NK-92 (cell line): ENCODE results near the gene CDH4.

Experiments used
- DNase-seq: peaks from one replicate; lab custom pipeline; 2025; ENCODE audit not compliant: unreplicated experiment; lab: John Stamatoyannopoulos, UW

The CDH4 gene

DNA sequence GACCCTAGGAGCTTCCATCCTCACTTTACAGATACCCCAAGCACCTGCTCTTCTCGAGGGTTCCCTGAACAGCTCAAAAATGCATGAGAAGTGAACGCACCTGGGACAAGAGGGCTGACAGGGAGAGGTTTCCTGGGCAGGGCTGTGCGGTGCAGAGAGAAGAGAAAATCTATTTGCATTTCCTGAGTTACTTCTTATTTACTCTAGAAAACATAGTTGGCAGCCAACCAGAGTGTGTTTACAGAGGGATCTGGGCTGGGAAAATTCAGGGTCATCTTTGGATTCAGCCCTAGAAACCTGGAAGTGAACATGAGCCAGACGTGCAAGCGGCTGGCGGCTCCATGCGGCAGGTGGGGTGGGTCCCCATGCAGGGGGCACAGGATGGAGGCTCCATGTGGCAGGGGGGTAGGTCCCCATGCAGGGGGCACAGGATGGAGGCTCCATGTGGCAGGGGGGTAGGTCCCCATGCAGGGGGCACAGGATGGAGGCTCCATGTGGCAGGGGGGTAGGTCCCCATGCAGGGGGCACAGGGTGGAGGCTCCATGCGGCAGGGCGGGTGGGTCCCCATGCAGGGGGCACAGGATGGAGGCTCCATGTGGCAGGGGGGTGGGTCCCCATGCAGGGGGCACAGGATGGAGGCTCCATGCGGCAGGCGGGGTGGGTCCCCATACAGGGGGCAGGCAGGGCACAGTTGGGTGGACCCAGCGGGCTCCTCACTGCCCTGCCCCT, 471.6 kb downstream of the CDH4 start:
- no peak for DNase-seq

DNA sequence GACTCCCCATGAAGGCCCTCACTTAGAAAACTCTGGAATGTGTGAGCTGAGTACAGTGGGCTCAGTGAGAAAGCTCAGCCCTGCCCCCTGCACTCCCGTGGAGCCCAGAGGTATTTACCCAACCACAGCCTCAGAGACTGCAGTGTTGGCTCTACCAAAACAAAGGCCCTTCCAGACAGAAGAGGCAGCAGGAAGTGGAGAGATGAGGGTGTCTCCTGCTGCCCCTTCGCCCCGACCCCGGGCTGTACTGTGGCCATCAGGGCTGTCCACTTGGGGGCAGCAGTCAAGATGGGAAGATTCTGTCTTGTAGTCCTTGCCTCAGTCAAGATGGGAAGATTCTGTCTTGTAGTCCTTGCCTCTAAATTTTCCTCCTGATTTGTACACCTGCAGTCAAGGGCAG, 472.3 kb downstream of the CDH4 start:
- DNase-seq = no peak

DNA sequence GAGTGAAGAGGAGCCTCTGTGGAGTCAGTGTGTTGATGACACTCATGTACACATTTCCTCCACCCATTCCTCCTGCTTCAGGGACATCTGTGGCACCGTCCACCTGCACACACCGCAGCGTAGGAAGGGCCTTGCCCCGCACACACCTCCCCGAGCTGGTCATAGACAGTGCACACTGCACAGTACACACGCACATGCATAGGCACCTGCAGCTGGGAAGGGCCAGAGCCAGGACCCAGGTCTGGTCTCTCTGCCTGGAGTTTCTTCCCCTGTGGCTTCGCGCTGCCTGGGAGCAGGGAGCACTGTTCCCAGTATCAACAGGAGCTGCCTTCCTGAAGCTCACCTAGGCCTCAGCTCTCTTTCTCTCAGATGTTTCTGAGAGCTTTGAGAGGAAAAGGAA, 473.1 kb downstream of the CDH4 start:
- no peak for DNase-seq

DNA sequence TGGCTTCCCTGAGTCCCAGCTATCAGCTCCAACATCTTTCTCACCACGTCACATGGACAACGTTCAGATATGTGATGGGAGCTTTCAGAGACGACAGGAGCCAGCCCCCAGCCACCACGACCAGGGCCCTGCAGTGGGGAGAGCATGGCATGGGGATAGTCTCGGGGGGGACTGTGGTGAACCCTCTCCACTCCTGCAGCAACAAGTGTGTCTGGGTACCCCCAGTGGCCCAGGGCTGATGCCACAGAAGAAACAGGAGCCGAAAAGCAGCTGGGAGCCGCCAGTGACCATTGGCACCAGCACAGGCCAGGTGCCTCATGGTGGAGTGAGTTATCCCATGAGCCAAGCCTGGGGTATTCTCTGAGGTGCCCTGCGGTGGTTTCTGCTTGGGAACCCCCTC, 473.9 kb downstream of the CDH4 start:
- no peak for DNase-seq

DNA sequence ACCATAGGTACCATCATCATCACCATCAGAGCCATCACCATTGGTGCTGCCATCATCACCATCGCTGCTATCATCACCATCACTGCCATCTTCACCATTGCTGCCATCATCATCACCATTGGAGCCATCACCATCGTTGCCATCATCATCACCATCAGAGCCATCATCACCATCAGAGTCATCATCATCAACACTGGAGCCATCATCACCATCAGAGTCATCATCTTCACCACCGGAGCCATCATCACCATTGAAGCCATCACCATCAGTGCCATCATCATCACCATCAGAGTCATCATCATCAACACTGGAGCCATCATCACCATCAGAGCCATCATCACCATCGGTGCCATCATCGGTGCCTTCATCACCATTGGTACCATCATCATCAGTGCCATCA, 474.9 kb downstream of the CDH4 start:
- DNase-seq = no peak

DNA sequence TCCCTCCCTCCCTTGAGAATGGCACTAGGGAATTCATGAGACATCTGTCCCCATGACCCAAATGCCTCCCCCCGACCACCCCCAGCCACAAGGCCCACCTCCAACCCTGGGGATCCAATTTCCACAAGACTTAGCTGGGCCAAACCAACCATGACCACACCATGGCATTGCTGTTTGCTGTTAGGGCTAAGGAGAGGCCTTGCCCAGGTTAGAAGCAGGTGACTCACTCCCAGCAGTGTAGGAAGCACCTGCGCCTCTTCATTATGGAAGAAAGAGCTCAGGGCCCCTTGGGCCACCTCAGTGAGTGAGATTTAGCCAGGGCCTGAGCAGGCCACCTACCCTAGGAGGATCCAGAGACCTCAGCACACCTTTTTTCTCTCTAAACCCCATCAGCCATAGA, 475.7 kb downstream of the CDH4 start:
- no peak for DNase-seq

DNA sequence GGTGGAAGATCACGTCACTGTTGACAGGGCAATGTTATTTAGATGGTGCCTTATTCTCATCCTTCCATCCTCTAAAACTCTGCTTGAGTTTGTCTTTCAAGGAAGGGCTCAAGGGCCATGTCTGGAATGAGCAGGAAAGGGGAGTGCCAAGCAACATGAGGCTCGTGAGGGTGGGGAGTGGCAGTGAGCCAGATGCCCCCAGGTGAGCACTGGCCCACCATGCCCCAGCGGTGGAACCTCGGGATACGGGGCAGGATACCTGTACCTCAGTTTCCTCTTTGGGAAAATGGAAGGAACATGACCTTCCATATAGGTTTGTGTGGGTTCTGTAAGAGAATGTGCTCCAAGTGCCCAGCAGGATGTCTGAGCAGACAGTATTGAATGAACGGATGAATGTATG, 476.3 kb downstream of the CDH4 start:
- no peak for DNase-seq

DNA sequence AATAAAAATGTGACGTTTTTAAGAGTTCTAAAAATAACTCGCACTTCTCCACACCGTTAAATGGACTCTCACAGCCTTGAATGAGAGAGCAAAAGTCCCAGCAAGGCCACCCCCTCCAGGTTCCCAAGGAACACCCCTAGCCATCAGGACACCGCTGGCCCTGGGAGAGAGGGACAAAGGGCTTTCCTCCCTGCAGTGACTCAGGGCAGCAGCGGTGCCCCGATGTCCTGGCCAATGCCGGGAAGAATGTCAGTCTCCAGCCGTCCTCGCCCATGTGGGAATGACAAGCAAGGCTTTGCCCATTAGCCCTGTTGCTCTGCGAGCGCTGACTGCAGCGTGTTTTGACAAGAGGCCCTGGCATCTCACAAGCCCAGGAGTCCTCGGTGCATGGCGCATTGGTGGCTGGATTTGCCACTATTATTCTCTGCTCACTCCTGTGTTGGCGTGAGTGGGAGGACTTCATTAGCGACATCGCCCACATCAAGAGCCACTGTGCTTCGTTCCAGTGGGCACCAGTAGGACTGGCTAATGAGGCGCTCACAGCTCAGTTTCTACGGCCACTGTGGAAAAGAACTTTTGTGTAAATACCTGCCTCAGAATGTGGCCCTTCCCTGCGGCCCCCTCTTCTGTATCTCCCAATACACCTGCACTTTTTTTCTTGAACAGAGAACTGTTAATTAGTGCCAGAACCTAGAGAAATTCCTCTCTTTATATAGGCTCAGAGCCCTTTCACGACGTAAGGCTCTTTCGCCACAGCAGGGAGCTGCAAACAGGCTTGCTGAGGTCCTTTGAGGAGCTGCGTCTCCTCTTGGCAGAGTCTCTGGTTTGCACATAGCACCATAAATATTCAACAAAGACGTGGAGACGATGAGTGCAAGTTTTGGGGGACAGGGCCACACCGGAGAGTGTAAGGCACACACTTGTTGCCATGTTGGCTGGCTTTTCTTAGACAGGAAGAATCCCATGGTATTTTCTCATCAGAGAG, 477.0 kb downstream of the CDH4 start:
- no peak for DNase-seq

DNA sequence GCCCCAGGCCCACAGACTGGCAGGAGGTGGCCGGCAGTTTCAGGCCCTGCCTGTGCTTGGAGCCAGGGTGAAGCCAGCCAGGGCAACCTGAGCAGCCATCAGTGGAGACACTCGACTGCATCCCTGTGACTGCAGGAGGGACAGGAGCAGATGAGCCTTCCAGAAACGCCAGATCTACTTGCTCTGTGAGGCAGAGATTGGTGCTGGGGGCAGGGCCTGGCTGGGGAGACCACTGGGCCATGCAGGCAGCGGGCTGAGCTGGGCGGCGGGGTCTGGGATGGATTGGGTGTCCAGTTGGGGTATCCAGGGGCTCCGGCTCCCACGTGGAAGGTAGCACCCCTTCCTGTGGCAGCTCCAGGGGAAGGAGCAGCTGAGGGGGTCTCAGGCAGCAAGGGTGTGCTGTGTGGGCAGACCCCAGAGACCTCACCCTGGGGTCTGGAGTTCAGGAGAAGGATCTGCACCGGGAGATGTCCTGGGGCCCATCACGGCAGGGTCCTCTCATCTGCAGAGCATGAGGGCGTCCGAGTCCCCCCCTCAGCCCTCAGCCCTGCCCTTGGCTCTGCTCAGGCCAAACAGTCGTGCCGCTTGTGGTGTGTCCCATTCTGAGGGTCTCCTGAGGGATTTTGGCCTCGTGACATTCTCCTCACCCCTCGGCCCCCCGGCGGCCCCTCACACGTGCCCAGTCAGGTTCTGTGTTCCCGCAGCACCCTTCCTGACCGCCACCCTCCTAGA, 478.7 kb downstream of the CDH4 start:
- no peak for DNase-seq

DNA sequence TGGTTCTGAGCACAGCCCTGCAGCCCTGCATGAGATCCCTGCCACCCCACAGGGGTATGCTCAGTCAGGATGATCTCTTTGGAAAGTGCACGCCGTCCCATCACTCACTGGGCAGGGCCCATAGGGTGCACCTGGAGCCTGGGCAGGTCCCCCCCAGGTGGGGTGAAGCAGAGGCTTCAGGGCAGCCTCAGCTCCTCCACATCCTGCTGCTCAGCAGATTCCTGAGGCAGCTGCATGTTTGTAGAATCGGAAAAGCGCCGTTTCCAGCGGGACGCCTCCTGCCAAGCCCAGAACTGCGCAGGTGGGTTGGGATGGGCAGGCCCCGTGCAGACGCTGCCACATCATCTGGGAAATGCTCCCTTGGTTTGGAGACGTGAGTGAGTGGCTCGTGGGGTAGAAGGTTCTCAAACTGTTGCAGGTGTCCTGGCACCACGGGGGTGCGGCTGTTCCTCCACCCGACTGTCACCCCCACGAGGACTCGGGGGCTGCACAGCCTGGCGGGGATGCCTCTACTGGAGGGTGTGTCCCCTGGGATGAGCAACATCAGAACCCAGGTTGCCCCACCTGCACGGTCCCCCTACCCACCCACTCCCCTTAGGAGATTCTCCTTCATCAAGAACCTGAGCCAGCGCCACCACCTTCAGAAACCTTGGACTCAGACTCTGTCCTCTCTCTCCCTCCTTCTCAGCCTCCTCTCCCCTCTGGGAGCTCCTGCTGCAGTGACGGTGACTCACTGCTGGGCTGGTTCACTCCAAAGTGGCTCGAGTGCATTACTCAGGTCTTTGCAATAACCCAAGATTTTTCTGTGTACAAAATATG, 479.5 kb downstream of the CDH4 start:
- no peak for DNase-seq

DNA sequence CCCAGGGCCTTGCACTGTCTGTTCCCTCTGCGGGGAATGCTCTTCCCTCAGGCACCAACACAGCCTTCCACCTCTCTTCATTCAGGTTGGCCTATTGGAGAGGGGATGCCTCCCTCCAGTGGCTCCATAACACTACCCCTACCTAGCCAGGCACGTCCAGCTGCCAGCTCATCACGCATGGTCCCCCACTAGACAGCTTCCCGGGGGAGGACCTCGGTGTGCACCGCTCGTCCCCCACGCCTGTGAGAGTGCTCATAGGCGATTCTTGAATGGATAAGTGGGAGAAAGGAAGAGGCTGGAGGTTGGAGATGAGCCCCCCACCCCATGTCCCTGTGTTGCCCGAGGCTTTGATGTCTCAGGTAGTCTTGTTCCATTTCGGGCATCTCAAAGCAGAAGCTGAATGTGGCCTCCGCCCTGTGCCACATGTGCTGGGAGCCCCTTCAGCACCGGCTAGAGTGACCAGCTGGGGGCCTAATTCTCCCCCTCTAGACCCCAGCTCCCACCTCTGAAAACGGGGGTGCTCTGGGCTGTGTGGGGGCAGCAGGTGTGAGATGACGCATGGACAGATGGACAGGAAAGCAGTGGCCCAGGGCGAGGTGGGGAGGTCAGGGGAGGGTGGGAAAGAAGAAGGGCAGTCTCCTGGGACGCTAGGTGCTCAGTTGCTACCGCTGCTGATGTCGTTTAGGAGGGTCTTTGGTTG, 480.6 kb downstream of the CDH4 start:
- DNase-seq = no peak

DNA sequence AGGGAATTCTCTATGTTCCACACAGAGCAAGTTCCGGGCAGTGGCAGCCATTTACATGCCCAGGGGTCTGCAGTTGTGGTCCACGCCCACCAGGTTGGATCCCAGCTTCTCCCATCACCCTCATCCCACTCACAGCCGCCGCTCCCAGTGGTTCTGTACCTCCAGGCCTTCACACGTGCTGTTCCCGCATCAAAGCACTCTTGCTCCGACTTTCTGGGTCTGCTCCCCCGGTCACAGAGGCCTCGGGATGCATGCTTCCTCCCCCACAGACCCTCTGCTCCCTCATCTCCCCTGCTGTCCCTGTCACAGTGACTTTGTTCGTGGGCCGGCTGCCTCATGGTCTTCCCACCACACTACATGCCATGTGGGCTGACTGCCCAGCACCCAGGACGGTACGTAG, 481.2 kb downstream of the CDH4 start:
- no peak for DNase-seq

DNA sequence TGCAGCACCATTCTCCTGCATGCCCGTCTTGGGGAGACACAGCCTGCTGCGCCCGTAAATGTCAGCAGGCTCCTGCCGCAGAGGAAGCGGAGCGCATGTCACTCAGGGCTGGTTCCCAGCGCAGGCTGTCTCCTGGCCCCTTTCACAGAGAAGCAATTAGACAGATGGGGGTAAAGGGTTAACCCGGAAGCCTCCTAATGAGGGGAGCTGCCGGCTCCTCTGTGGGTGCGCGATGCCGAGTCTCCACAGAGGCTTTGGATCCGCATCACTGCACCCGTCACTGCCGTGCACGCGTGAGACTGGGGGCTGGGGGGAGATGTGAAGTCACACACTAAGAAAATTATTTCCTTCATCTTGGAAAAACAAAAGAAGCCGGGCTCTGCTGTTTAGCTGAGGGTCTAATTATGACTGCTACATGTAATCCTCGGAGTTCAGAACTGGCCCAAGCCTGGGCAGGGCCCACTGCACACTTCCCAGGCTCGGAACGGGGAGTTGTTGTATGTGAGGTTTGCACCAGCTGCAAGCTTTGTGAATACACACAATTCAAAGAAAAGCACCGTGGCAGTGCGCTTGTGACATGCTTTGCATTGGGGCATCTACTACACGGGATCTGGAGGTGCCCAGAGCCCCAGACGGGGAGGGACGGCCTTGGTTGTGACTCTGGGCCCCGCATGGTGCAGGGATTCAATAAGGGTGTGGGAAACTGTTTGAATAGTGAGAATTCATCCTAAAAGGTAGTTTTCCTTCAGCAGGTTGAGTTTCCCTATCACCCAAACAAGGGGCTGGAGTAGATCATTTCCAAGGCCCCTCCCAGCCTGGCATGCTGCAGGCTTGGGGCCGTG, 482.1 kb downstream of the CDH4 start:
- DNase-seq = no peak

DNA sequence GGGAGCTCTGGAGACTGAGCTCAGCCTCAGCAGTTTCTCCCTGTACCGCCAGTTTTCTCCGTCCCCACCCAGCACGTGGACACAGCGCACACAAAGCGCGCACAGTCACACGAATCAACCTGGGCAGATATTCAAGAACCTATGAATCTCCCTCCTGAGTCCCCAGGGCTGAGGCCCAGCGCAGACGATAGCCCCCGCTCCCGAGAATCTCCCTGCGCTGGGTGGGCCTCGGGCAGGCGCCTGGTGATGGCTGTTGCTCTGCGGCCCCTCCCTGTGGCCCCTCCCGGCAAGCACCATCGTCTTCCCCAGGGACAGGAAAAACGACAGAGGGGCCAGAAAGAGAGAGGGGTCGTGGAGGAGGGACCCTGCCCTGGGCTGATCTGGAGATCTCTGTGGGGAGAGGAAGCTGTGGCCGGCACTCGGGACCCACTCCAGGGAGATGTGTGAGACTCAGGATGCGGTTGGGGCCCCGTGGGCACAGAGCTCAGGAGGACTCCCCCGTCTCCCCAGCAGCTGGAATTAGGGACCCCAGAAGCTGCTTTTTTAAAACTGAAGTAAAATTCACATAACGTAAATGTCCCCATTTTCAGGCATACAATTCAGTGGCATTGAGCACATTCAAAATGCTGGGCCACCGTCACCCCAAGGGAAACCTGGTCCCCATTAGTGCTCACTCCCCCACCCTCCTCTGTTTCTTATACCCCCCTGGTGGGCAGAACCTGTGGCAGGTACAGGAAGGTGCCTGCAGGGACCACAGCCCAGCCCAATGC, 482.9 kb downstream of the CDH4 start:
- DNase-seq = no peak

DNA sequence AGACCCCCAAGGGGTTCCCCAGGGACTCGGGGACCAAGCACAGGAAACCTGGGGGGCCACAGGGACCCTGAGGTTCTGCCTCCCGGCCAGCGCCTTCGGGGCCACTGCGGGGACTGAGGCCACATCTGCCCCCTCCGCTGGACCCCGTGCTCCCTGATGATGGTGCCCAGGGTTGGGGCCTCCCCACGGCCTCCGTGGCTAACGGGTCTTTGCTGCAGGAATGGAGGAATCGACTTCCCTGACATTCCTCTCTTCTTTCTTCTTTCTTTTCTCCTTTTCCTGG, 483.4 kb downstream of the CDH4 start:
- DNase-seq = no peak

DNA sequence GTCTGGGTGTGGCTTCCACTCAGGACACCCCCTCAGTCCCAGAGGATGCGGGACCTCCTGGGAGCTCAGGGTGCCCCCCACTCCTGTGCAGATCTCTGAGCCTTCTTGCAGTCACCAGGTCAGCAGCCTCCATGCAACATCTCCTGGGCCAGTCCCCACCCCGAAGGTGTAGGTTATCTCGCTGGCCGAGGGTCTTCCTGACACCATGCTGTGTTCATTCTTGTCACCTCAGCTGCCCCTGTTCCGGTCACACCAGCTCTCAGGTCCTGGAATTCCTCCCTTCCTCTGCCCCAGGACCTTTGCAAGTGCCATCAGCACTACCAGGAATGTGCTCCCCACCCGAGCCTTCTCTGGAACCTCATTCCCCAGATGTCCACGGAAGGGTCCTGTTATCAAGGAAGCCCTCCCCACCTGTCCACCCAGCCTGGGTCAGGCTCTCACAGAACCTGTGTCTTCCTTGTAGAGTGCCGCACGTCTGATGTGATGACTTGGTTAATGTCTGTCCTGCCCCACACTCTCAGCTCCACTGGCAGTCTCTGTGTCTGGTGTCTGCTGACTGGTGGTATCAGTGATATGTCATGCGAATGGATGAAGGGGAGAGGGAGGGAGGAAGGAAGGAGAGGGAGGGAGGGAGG, 484.1 kb downstream of the CDH4 start:
- no peak for DNase-seq

DNA sequence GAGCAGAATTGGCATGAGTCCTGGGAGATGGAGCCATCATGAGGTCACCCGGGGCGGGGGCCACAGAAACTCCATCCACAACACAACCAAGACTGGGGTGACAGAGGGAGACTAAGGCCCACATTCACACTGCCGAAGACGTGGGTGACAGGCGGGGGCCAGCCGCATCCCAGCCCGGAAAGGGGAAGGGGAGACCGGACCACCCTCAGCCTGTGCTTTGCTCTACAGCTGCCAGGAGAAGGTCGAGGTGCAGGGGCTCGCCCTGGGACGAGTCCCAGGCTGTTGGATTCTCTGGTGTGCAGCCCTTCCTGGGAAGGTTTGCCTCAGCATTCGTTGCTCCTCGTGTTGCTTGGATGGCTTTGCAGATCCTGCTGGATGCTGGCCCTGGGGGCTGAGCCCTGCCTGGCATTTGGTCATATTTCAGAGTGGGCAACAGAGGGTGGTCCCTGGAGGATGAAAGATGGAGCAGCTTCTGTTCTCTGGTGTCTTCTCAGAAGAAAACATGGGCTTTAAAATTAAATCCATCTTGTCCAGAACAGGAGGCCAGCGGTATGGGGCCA, 484.8 kb downstream of the CDH4 start:
- DNase-seq = no peak

DNA sequence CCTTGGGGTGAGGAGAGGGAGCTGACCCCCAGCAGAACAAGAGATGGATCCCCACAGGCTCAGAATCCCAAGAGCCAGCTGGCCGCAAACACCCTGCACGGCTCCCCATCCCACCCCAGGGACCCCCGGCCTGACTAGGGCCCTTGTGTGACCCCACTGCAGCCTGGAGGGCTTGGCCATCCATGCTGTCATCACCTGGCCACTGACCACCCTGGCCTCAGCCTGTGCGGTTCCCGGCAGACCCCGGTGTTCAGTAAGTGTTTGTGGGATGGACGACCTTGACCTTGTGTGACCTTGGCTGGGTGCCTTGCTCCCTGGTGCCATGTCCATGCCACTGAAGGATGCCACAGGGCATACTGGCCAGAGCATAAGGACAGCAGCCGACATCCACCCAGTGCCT, 485.3 kb downstream of the CDH4 start:
- DNase-seq = no peak
